CD14-positive monocyte (primary cell): ENCODE data around the gene POU1F1. TPM values are rescaled to one million over a fixed set of nuclear protein-coding genes. Genes with fewer than 3 reads are reported as not detected.
"Not testable (repeated sequence)": the region's sequence is repeated elsewhere in the genome, so short reads cannot be mapped to it uniquely, and the experiment has no call there.

ENCODE experiments used
- DNase-seq, 3 donors: peaks; one replicate each; pipeline ENCODE4 v3.0.0-alpha.2; 2011 to 2022
- H2AFZ ChIP-seq: 2 replicates; pipeline ENCODE4 v1.6.0; 2012; ENCODE audit warnings: mild to moderate bottlenecking, low read depth, low read length, inconsistent platforms; ENCODE audit not compliant: insufficient read depth, poor library complexity, severe bottlenecking
- H3K27ac ChIP-seq, 2 donors: 1 replicate in 1 of 2; 2 replicates in 1 of 2; pipeline ENCODE4 v1.5.1; 2012 to 2013; ENCODE audit warnings: low read length in 2 of 2, control low read depth in 1 of 2, inconsistent platforms in 1 of 2, low read depth in 1 of 2, mild to moderate bottlenecking in 1 of 2
- H3K27me3 ChIP-seq, 2 donors: one replicate each; pipeline versions ENCODE4 v1.6.0 to v1.6.1; 2011 to 2013; ENCODE audit warnings: low read length in 2 of 2; ENCODE audit not compliant: control insufficient read depth in 2 of 2, insufficient read depth in 2 of 2
- H3K36me3 ChIP-seq, 2 donors: replicated peaks in 1 of 2; 1 replicate in 1 of 2; 2 replicates in 1 of 2; pipeline versions ENCODE4 v1.5.1 to v1.6.1; 2012 to 2013; ENCODE audit warnings: low read length in 2 of 2, control low read depth in 1 of 2, inconsistent platforms in 1 of 2, mild to moderate bottlenecking in 1 of 2; ENCODE audit not compliant: insufficient read depth in 2 of 2, control insufficient read depth in 1 of 2
- H3K4me1 ChIP-seq, 2 donors: 1 replicate in 1 of 2; 2 replicates in 1 of 2; pipeline versions ENCODE4 v1.5.1 to v1.6.1; 2012 to 2013; ENCODE audit warnings: low read length in 2 of 2, control low read depth in 1 of 2, inconsistent platforms in 1 of 2, mild to moderate bottlenecking in 1 of 2, moderate library complexity in 1 of 2; ENCODE audit not compliant: insufficient read depth in 2 of 2, control insufficient read depth in 1 of 2
- H3K4me2 ChIP-seq: replicated peaks from 2 replicates; pipeline ENCODE3; 2012; ENCODE audit warnings: low read length, moderate library complexity, mild to moderate bottlenecking; ENCODE audit not compliant: poor library complexity, severe bottlenecking; ENCODE audit errors: extremely low read depth
- H3K4me3 ChIP-seq, 3 experiments: fragments of 200-600 bp in 1 of 3; sonication (generic) in 1 of 3; replicated peaks in 1 of 3; 1 replicate in 2 of 3; 2 replicates in 1 of 3; pipeline ENCODE4 v1.5.1; 2011 to 2013; ENCODE audit warnings: low read length in 3 of 3, mild to moderate bottlenecking in 3 of 3, control low read depth in 2 of 3, low read depth in 2 of 3, inconsistent platforms in 1 of 3, moderate library complexity in 1 of 3
- H3K79me2 ChIP-seq: 2 replicates; pipeline ENCODE4 v1.6.0; 2012; ENCODE audit warnings: mild to moderate bottlenecking, control low read depth, inconsistent platforms, low read length, moderate library complexity; ENCODE audit not compliant: insufficient read depth
- H3K9ac ChIP-seq: 2 replicates; pipeline ENCODE4 v1.6.0; 2017; ENCODE audit warnings: low read length, mild to moderate bottlenecking; ENCODE audit not compliant: insufficient read depth, poor library complexity, severe bottlenecking
- H3K9me3 ChIP-seq, 2 donors: replicated peaks in 1 of 2; 1 replicate in 1 of 2; 2 replicates in 1 of 2; pipeline versions ENCODE4 v1.5.1 to v1.6.1; 2012 to 2013; ENCODE audit warnings: low read length in 2 of 2, control low read depth in 1 of 2; ENCODE audit not compliant: control insufficient read depth in 1 of 2, insufficient read depth in 1 of 2
- H4K20me1 ChIP-seq: 2 replicates; pipeline ENCODE4 v1.6.0; 2012; ENCODE audit warnings: mild to moderate bottlenecking, low read length, control low read depth, moderate library complexity; ENCODE audit not compliant: insufficient read depth
- H3K27ac Mint-ChIP-seq, 7 donors: one replicate each; pipeline ENCODE4 v1.8.0; 2020; ENCODE audit warnings: mild to moderate bottlenecking in 7 of 7, mixed read lengths in 7 of 7, moderate library complexity in 6 of 7, inconsistent platforms in 2 of 7
- H3K27me3 Mint-ChIP-seq, 3 donors: one replicate each; pipeline ENCODE4 v1.8.0; 2021 to 2022; ENCODE audit warnings: low read depth in 3 of 3, mild to moderate bottlenecking in 3 of 3, mixed read lengths in 3 of 3, moderate library complexity in 3 of 3, inconsistent platforms in 1 of 3
- H3K36me3 Mint-ChIP-seq, 2 donors: one replicate each; pipeline ENCODE4 v1.8.0; 2020; ENCODE audit warnings: mixed read lengths in 2 of 2, inconsistent platforms in 1 of 2, mild to moderate bottlenecking in 1 of 2
- H3K4me1 Mint-ChIP-seq: one replicate; pipeline ENCODE4 v1.8.0; 2020; ENCODE audit warnings: mild to moderate bottlenecking, mixed read lengths
- H3K4me3 Mint-ChIP-seq, 2 donors: one replicate each; pipeline ENCODE4 v1.8.0; 2020; ENCODE audit warnings: mild to moderate bottlenecking in 2 of 2, mixed read lengths in 2 of 2, moderate library complexity in 1 of 2
- H3K9me3 Mint-ChIP-seq, 7 donors: one replicate each; pipeline ENCODE4 v1.8.0; 2020 to 2022; ENCODE audit warnings: mixed read lengths in 7 of 7, mild to moderate bottlenecking in 6 of 7, moderate library complexity in 6 of 7, inconsistent platforms in 2 of 7
- WGBS: methylation state at CpG from one replicate; pipeline ENCODE4 v1.1.5; 2013; ENCODE audit warnings: missing lambda C conversion rate; ENCODE audit not compliant: insufficient coverage; 5-methylcytosine and 5-hydroxymethylcytosine counted together
- intact Hi-C, 2 donors: fragments of 100-400 bp; cut with micrococcal nuclease; formaldehyde crosslinking; loops; one replicate each; pipeline versions ENCODE4 v1.15.0 to v1.15.1; 2023
- polyA plus RNA-seq, 3 donors: library from polyadenylated mRNA; depleted of rRNA in 1 of 3; unstranded in 2 of 3; stranded (reverse) in 1 of 3; fragments of 300-500 nt in 2 of 3; fragments of >200 nt in 1 of 3; fragmentation: Illumina TruSeq in 2 of 3; gene quantifications; 1 replicate in 2 of 3; 2 replicates in 1 of 3; pipeline ENCODE4 v1.2.3, GENCODE V29; 2012 to 2021
- TF ChIP-seq, protein P1 (sequence below): fragments of 200-600 bp; IDR thresholded peaks from one replicate; pipeline ENCODE4 v1.8.0; 2022; ENCODE audit warnings: antibody characterized with exemption, mild to moderate bottlenecking

Gene POU1F1
- polyA plus RNA-seq, 3 donors: not detected

- Histone ChIP-seq H3K9me3 (no peaks in the 10 kb centered on the region), H3K79me2 (no peaks in the 10 kb centered on the region), H3K9ac (no peak overlapping the region), H3K27ac (no peak overlapping the region), H3K4me1 (no peaks in the 10 kb centered on the region), H3K36me3 (peaks cover 45 to 75% of the 10 kb centered on the region in 2 donors), H3K4me3 (no peak overlapping the region), H2AFZ (no peak overlapping the region), H3K4me2 (no peak overlapping the region), H3K27me3 (no peaks in the 10 kb centered on the region), H4K20me1 (peaks cover 5% of the 10 kb centered on the region)
- DNase-seq: no peak
- Mint-ChIP-seq H3K36me3 (peaks cover 61 to 67% of the 10 kb centered on the region in 2 donors), H3K9me3 (no peaks in the 10 kb centered on the region), H3K4me1 (no peaks in the 10 kb centered on the region), H3K4me3 (no peak overlapping the region), H3K27me3 (no peaks in the 10 kb centered on the region), H3K27ac (no peak overlapping the region)
- intact Hi-C loops: no loop called here
- no CpG with 5 or more reads among the region's 1 CpG for WGBS
- TF ChIP-seq, protein P1, sequence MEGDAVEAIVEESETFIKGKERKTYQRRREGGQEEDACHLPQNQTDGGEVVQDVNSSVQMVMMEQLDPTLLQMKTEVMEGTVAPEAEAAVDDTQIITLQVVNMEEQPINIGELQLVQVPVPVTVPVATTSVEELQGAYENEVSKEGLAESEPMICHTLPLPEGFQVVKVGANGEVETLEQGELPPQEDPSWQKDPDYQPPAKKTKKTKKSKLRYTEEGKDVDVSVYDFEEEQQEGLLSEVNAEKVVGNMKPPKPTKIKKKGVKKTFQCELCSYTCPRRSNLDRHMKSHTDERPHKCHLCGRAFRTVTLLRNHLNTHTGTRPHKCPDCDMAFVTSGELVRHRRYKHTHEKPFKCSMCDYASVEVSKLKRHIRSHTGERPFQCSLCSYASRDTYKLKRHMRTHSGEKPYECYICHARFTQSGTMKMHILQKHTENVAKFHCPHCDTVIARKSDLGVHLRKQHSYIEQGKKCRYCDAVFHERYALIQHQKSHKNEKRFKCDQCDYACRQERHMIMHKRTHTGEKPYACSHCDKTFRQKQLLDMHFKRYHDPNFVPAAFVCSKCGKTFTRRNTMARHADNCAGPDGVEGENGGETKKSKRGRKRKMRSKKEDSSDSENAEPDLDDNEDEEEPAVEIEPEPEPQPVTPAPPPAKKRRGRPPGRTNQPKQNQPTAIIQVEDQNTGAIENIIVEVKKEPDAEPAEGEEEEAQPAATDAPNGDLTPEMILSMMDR: no peak
Observed at GRCh38 chr3:87250009-87250408, 26.4 kb downstream of the POU1F1 start.

GRCh38 chr3:87248831-87249230 lies 27.6 kb downstream of the POU1F1 start:
- Histone ChIP-seq H3K79me2 (no peaks in the 10 kb centered on the region), H2AFZ (no peak overlapping the region), H3K4me1 (no peaks in the 10 kb centered on the region), H3K27me3 (no peaks in the 10 kb centered on the region), H3K4me3 (no peak overlapping the region), H3K9me3 (no peaks in the 10 kb centered on the region), H3K27ac (no peak overlapping the region), H3K36me3 (peaks cover 39 to 64% of the 10 kb centered on the region in 2 donors), H3K4me2 (no peak overlapping the region), H3K9ac (no peak overlapping the region), H4K20me1 (peaks cover 7% of the 10 kb centered on the region)
- H3K27me3 Mint-ChIP-seq: no peaks in the 10 kb centered on the region
- H3K27ac Mint-ChIP-seq: no peak overlapping the region
- no peak for DNase-seq
- WGBS: no CpG with 5 or more reads among the region's 1 CpG
- H3K4me3 Mint-ChIP-seq: no peak overlapping the region
- H3K9me3 Mint-ChIP-seq: no peaks in the 10 kb centered on the region
- H3K36me3 Mint-ChIP-seq: peaks cover 56 to 60% of the 10 kb centered on the region in 2 donors
- intact Hi-C loops: no loop called here
- TF ChIP-seq, protein P1: no peak
- H3K4me1 Mint-ChIP-seq: no peaks in the 10 kb centered on the region

DNA sequence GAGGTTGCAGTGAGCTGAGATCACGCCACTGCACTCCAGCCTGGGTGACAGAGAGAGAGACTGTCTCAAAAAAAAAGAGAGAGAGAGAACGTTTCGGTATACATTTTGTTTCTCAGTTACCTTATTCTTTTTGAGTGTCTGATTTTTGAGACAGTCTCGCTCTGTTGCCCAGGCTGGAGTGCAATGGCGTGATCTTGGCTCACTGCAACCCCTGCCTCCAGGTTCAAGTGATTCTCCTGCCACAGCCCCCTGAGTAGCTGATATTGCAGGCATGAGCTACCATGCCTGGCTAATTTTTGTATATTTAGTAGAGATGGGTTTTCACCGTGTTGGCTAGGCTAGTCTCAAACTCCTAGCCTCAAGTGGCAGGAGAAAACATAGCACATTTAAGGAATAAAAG lies 28.2 kb downstream of the POU1F1 start:
- H3K27ac ChIP-seq, H3K27me3 ChIP-seq, H3K27me3 Mint-ChIP-seq, H2AFZ ChIP-seq, H3K4me3 ChIP-seq, H3K9ac ChIP-seq, H3K4me2 ChIP-seq, intact Hi-C loops, H3K9me3 Mint-ChIP-seq, H3K4me1 Mint-ChIP-seq, H3K4me1 ChIP-seq, H3K79me2 ChIP-seq, H3K9me3 ChIP-seq, H3K27ac Mint-ChIP-seq, H3K4me3 Mint-ChIP-seq, DNase-seq, H4K20me1 ChIP-seq: not testable (repeated sequence)
- 92% methylated on average over 6 of the region's 6 CpGs for WGBS
- peaks cover 53 to 60% of the 10 kb centered on the region in 2 donors for H3K36me3 Mint-ChIP-seq
- peaks cover 33 to 59% of the 10 kb centered on the region in 2 donors for H3K36me3 ChIP-seq
